Measurements from ENCODE around the gene NACC2.

The NACC2 gene

DNA sequence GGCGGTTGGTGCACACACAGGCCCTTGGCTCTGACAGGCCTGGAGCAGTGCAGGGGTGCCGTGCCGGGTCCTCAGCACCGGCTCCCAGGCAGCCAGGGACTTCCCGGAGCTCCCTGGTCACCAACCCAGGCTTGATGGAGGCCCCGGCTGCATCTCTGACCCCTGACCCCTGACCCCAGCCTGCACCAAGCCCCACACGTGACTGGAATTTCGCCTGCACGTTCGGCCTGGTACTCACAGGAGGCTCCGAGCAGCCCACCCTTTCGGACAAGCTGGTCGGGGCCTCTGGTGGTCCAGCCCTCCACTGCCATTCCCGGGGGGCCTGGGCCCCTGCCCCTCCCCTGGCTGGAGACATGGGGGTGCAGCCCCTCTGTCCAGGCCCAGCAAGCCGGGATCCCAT, 108.5 kb downstream of the NACC2 start:
- H3K27ac ChIP-seq (ENCODE audit: insufficient read depth in 1 of 2, low read depth in 1 of 2, low read length in 2 of 2, poor library complexity in 1 of 2, severe bottlenecking in 2 of 2) = no peak overlapping the region
- no peaks in the 10 kb centered on the region for H3K9me3 ChIP-seq (ENCODE audit: control extremely low read depth in 1 of 5, control insufficient read depth in 4 of 5, insufficient read depth in 2 of 5, low read depth in 1 of 5, low read length in 4 of 5)
- H3K4me1 ChIP-seq (ENCODE audit: control extremely low read depth in 1 of 4, control insufficient read depth in 4 of 4, insufficient read depth in 4 of 4, low read length in 3 of 4) = peaks cover 0 to 48% (median 27%) of the 10 kb centered on the region in 4 experiments
- POLR2A ChIA-PET = no interaction called here
- no peaks in the 10 kb centered on the region for H3K36me3 ChIP-seq (ENCODE audit: control insufficient read depth in 4 of 4, insufficient read depth in 4 of 4, low read length in 3 of 4)
- no peak overlapping the region for H3K4me3 ChIP-seq (ENCODE audit: control insufficient read depth in 1 of 7, extremely low read depth in 1 of 7, insufficient read depth in 4 of 7, low read depth in 2 of 7, low read length in 6 of 7)
- H3K27me3 ChIP-seq (replicated peaks in 2 of 5; ENCODE audit: control insufficient read depth in 4 of 5, insufficient read depth in 5 of 5, low read length in 4 of 5) = no peaks in the 10 kb centered on the region
- 97% methylated on average over 14 of the region's 15 CpGs for WGBS (ENCODE audit: insufficient coverage)
- CTCF ChIA-PET = interaction anchor here (1.0 to 6.1 kb wide), 2 partner anchors 11 to 18 kb away, joined by 3 to 43 read pairs; no protein-coding TSS in a partner anchor
- DNase-seq = no peak

DNA sequence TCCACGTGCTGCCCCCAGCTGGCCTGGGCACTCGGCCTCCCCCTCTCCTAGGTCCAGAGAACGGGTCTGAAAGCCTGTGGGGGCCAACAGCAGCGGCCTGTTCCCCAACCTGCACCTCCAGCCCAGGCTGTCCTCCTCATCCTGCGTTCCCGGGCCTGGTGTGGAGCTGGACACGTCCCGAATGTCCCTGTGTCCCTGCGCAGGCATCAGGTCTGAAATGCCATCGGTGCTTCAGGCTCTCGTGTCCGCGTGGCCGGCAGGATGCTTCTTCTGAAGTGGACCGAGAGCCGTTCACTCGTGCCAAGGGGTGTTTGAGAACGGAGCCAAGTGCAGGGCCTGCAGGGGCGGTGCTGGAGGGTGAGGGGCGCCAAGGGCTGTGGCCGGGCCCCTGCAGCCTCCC, 109.2 kb downstream of the NACC2 start:
- H3K36me3 ChIP-seq (ENCODE audit: control insufficient read depth in 4 of 4, insufficient read depth in 4 of 4, low read length in 3 of 4) = no peaks in the 10 kb centered on the region
- 95% methylated on average over 18 of the region's 21 CpGs for WGBS (ENCODE audit: insufficient coverage)
- H3K4me1 ChIP-seq (ENCODE audit: control extremely low read depth in 1 of 4, control insufficient read depth in 4 of 4, insufficient read depth in 4 of 4, low read length in 3 of 4) = peaks cover 0 to 42% (median 21%) of the 10 kb centered on the region in 4 experiments
- no peaks in the 10 kb centered on the region for H3K9me3 ChIP-seq (ENCODE audit: control extremely low read depth in 1 of 5, control insufficient read depth in 4 of 5, insufficient read depth in 2 of 5, low read depth in 1 of 5, low read length in 4 of 5)
- no peaks in the 10 kb centered on the region for H3K27me3 ChIP-seq (replicated peaks in 2 of 5; ENCODE audit: control insufficient read depth in 4 of 5, insufficient read depth in 5 of 5, low read length in 4 of 5)
- H3K4me3 ChIP-seq (ENCODE audit: control insufficient read depth in 1 of 7, extremely low read depth in 1 of 7, insufficient read depth in 4 of 7, low read depth in 2 of 7, low read length in 6 of 7) = no peak overlapping the region
- ChIA-PET CTCF (interaction anchor here (6.1 kb wide), 1 partner anchor 17 kb away, joined by 43 read pairs; no protein-coding TSS in a partner anchor), POLR2A (no interaction called here)
- H3K27ac ChIP-seq (ENCODE audit: insufficient read depth in 1 of 2, low read depth in 1 of 2, low read length in 2 of 2, poor library complexity in 1 of 2, severe bottlenecking in 2 of 2) = no peak overlapping the region
- no peak for DNase-seq

DNA sequence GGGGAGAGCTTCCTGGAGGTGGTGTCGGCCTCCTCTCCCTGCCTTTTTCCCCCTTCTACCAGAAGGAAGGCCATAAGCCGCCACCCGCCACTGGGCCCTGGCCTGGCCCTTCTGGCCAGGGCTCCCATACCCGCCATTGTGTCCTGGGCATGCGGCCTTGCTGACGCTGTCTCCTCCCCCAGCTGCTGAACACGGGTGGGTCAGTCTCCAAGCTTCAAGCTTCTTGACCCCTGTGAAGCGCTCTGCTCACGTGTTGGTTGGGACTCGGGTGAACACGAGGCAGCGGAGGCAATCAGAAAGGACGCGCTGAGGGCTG, 109.7 kb downstream of the NACC2 start:
- no peaks in the 10 kb centered on the region for H3K27me3 ChIP-seq (replicated peaks in 2 of 5; ENCODE audit: control insufficient read depth in 4 of 5, insufficient read depth in 5 of 5, low read length in 4 of 5)
- no peaks in the 10 kb centered on the region for H3K36me3 ChIP-seq (ENCODE audit: control insufficient read depth in 4 of 4, insufficient read depth in 4 of 4, low read length in 3 of 4)
- H3K4me1 ChIP-seq (ENCODE audit: control extremely low read depth in 1 of 4, control insufficient read depth in 4 of 4, insufficient read depth in 4 of 4, low read length in 3 of 4) = peaks cover 0 to 42% (median 20%) of the 10 kb centered on the region in 4 experiments
- CTCF ChIA-PET = interaction anchor here (6.1 kb wide), 1 partner anchor 17 kb away, joined by 43 read pairs; no protein-coding TSS in a partner anchor
- POLR2A ChIA-PET = no interaction called here
- no peak overlapping the region for H3K4me3 ChIP-seq (ENCODE audit: control insufficient read depth in 1 of 7, extremely low read depth in 1 of 7, insufficient read depth in 4 of 7, low read depth in 2 of 7, low read length in 6 of 7)
- H3K9me3 ChIP-seq (ENCODE audit: control extremely low read depth in 1 of 5, control insufficient read depth in 4 of 5, insufficient read depth in 2 of 5, low read depth in 1 of 5, low read length in 4 of 5) = no peaks in the 10 kb centered on the region
- 96% methylated on average over 12 of the region's 14 CpGs for WGBS (ENCODE audit: insufficient coverage)
- no peak for DNase-seq
- no peak overlapping the region for H3K27ac ChIP-seq (ENCODE audit: insufficient read depth in 1 of 2, low read depth in 1 of 2, low read length in 2 of 2, poor library complexity in 1 of 2, severe bottlenecking in 2 of 2)

DNA sequence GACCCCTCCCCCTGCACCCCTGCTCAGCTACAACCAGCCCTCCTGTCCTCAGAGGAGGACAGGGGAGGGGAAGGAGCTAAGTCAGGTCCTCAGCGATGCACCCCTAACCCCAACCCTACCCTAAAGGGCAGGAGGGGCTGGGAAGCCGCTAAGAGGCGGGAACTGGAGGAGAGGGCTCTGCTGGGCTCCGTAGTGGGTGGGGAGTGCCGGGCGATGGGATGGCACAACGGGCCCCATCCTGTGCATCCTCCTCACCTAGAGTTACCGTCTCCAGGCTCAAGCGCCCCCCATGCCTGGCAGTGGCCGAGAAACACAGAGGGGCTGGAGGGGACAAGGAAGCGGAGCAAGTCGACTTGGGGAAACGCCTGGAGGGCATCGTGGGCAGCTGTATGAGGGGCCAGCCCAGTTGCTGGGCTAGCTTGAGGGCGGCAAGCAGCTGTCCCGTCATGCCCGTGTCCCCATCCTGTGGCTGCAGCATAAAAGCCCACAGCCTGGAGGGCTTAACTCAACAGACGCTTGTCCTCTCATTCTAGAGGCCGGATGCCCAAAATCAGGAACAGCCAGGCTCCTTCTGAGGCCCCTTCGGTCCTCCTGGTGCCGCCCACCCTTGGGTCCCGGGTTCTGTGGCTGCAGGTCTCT, 110.9 kb downstream of the NACC2 start:
- no peaks in the 10 kb centered on the region for H3K27me3 ChIP-seq (replicated peaks in 2 of 5; ENCODE audit: control insufficient read depth in 4 of 5, insufficient read depth in 5 of 5, low read length in 4 of 5)
- 89% methylated on average over 15 of the region's 22 CpGs for WGBS (ENCODE audit: insufficient coverage)
- no peak overlapping the region for H3K4me3 ChIP-seq (ENCODE audit: control insufficient read depth in 1 of 7, extremely low read depth in 1 of 7, insufficient read depth in 4 of 7, low read depth in 2 of 7, low read length in 6 of 7)
- H3K27ac ChIP-seq (ENCODE audit: insufficient read depth in 1 of 2, low read depth in 1 of 2, low read length in 2 of 2, poor library complexity in 1 of 2, severe bottlenecking in 2 of 2) = no peak overlapping the region
- ChIA-PET POLR2A (interaction anchor here (0.6 kb wide), 1 partner anchor 1348 kb away, joined by 3 read pairs; no protein-coding TSS in a partner anchor), CTCF (interaction anchor here (1.1 to 1.3 kb wide), 2 partner anchors 18 to 138 kb away, joined by 3 read pairs; no protein-coding TSS in a partner anchor)
- H3K9me3 ChIP-seq (ENCODE audit: control extremely low read depth in 1 of 5, control insufficient read depth in 4 of 5, insufficient read depth in 2 of 5, low read depth in 1 of 5, low read length in 4 of 5) = no peaks in the 10 kb centered on the region
- peaks cover 0 to 42% (median 18%) of the 10 kb centered on the region in 4 experiments for H3K4me1 ChIP-seq (ENCODE audit: control extremely low read depth in 1 of 4, control insufficient read depth in 4 of 4, insufficient read depth in 4 of 4, low read length in 3 of 4)
- no peak for DNase-seq
- no peaks in the 10 kb centered on the region for H3K36me3 ChIP-seq (ENCODE audit: control insufficient read depth in 4 of 4, insufficient read depth in 4 of 4, low read length in 3 of 4)

- Histone ChIP-seq H3K27ac (ENCODE audit: insufficient read depth in 1 of 2, low read depth in 1 of 2, low read length in 2 of 2, poor library complexity in 1 of 2, severe bottlenecking in 2 of 2) (no peak overlapping the region), H3K4me1 (ENCODE audit: control extremely low read depth in 1 of 4, control insufficient read depth in 4 of 4, insufficient read depth in 4 of 4, low read length in 3 of 4) (peaks cover 0 to 42% (median 22%) of the 10 kb centered on the region in 4 experiments), H3K27me3 (replicated peaks in 2 of 5; ENCODE audit: control insufficient read depth in 4 of 5, insufficient read depth in 5 of 5, low read length in 4 of 5) (no peaks in the 10 kb centered on the region), H3K36me3 (ENCODE audit: control insufficient read depth in 4 of 4, insufficient read depth in 4 of 4, low read length in 3 of 4) (no peaks in the 10 kb centered on the region), H3K4me3 (ENCODE audit: control insufficient read depth in 1 of 7, extremely low read depth in 1 of 7, insufficient read depth in 4 of 7, low read depth in 2 of 7, low read length in 6 of 7) (no peak overlapping the region), H3K9me3 (ENCODE audit: control extremely low read depth in 1 of 5, control insufficient read depth in 4 of 5, insufficient read depth in 2 of 5, low read depth in 1 of 5, low read length in 4 of 5) (no peaks in the 10 kb centered on the region)
- WGBS (ENCODE audit: insufficient coverage) = 94% methylated on average over 20 of the region's 26 CpGs
- CTCF ChIA-PET = interaction anchor here (0.7 to 1.3 kb wide), 4 partner anchors 14 to 298 kb away, joined by 3 read pairs; no protein-coding TSS in a partner anchor
- DNase-seq = no peak
- POLR2A ChIA-PET = no interaction called here
Observed at GRCh38 chr9:135983208-135984071, 111.6 kb downstream of the NACC2 start.

GRCh38 chr9:135982499-135983207, 112.4 kb downstream of the NACC2 start:
- H3K27me3 ChIP-seq (replicated peaks in 2 of 5; ENCODE audit: control insufficient read depth in 4 of 5, insufficient read depth in 5 of 5, low read length in 4 of 5) = no peaks in the 10 kb centered on the region
- no peak overlapping the region for H3K27ac ChIP-seq (ENCODE audit: insufficient read depth in 1 of 2, low read depth in 1 of 2, low read length in 2 of 2, poor library complexity in 1 of 2, severe bottlenecking in 2 of 2)
- no peaks in the 10 kb centered on the region for H3K9me3 ChIP-seq (ENCODE audit: control extremely low read depth in 1 of 5, control insufficient read depth in 4 of 5, insufficient read depth in 2 of 5, low read depth in 1 of 5, low read length in 4 of 5)
- DNase-seq = no peak
- peaks cover 0 to 44% (median 24%) of the 10 kb centered on the region in 4 experiments for H3K4me1 ChIP-seq (ENCODE audit: control extremely low read depth in 1 of 4, control insufficient read depth in 4 of 4, insufficient read depth in 4 of 4, low read length in 3 of 4)
- no peaks in the 10 kb centered on the region for H3K36me3 ChIP-seq (ENCODE audit: control insufficient read depth in 4 of 4, insufficient read depth in 4 of 4, low read length in 3 of 4)
- no peak overlapping the region for H3K4me3 ChIP-seq (ENCODE audit: control insufficient read depth in 1 of 7, extremely low read depth in 1 of 7, insufficient read depth in 4 of 7, low read depth in 2 of 7, low read length in 6 of 7)
- 94% methylated on average over 22 of the region's 24 CpGs for WGBS (ENCODE audit: insufficient coverage)
- CTCF ChIA-PET = interaction anchor here (0.7 to 1.3 kb wide), 4 partner anchors 13 to 299 kb away, joined by 3 read pairs; no protein-coding TSS in a partner anchor
- POLR2A ChIA-PET = no interaction called here

Data from common myeloid progenitor, CD34-positive (primary cell).